C4-2B (cell line): ENCODE data around the gene FRMD3.

Experiments
- H3K27ac ChIP-seq: fragments of 450-650 bp; 2 replicates; pipeline ENCODE4 v1.5.1; 2017
- CTCF ChIP-seq: fragments of 450-650 bp; conservative IDR thresholded peaks from 2 replicates; pipeline ENCODE4 v1.5.1; 2017; ENCODE audit warnings: mild to moderate bottlenecking
- ZFX ChIP-seq: fragments of 450-650 bp; IDR thresholded peaks from 2 replicates; pipeline ENCODE4 v1.6.1; 2017

Gene FRMD3

DNA sequence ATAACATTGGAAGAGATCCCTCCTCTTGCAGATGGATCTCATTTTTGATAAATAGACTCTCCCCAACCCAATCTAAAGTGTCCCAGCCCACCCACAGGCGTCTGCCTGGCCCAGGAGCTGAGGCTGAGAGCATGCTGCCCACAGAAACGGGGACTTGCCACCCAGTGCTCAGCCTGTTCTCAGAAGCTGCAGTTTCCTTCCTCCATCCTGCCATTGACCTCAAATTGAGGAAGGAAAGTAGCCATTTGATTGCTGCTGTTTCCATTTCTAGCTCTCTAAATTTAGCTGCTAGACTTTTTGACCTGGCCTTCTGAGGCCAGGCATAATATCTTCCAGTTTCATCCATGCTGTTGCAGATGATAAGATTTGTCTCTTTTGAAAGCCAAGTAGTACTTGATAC is 31.1 kb upstream of the FRMD3 start:
- no peak overlapping the region for H3K27ac ChIP-seq
- TF ChIP-seq CTCF (no peak), ZFX (no peak)

- H3K27ac ChIP-seq = no peak overlapping the region
- TF ChIP-seq ZFX (no peak), CTCF (no peak)
Observed at GRCh38 chr9:83563360-83563759, 25.2 kb upstream of the FRMD3 start.

DNA sequence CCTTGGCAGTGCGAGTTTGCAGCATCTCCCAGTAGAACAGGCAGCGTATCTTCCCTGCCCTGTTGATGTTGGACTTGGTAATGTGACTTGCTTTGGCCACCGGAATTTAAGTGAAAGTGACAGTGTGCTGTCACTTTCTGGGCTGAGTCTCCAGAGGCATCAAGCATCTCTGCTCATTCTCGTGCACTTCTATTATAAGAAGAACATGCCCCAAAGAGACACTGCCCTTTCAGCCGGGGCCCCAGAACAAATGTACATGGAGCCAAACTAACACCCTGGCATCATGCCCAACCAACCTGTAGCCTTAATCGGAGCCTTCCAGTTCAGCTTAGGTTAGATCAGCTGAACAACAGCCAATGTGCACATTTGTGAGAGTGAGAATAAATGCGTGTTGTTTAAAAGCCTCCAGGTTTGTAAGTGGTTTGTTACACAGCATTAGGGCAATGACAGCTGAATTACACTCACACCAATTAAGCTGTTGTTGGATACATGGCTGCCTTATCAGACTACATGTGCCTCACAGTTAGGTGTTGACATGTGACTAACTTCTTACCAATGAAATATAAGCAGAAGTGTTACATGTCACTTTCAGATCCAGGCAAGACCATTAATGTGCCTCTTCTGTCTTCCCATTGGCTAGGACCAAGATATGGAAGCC is 22.1 kb upstream of the FRMD3 start:
- H3K27ac ChIP-seq = no peak overlapping the region
- TF ChIP-seq CTCF (no peak), ZFX (no peak)

DNA sequence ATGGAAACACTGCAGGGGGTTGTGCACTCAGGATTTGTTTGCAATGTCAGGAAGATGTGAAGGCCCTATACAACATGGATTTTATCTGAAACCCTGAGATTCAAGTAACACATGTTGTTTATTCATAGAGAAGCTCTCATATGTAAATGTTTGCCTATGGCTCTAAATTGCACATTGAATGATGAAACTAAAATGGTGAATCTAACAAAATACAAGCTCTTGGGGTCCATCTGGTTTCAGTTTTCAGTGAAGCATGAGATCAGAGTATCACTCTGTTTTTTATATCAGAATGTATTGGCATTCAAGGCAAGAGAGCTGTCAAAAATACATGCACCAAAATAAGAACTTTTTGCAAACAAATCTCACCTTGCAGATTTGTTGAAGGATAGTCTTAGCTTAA is 19.6 kb upstream of the FRMD3 start:
- no peak for TF ChIP-seq ZFX
- TF ChIP-seq CTCF = no peak
- H3K27ac ChIP-seq = no peak overlapping the region

DNA sequence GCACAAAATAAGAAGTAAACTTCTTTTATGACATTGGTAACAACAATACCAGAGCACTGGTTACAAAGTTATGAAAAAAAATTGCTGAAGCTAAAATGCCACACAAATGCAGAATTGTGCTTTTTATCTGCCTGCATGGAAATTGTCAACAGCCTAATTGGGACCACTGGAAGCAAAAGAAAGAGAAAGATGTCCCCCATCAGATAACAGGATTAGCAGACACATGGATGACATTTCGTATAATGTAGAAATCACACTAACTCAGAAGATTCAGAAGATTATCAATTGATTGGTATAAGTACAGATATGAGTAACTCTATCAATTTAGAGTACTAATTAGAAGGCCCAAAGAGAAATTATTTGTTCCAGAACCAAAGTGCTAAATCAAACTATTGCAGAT is 19.1 kb upstream of the FRMD3 start:
- no peak overlapping the region for H3K27ac ChIP-seq
- TF ChIP-seq ZFX = no peak
- TF ChIP-seq CTCF = no peak

- no peak overlapping the region for H3K27ac ChIP-seq
- TF ChIP-seq ZFX (no peak), CTCF (no peak)
Observed at GRCh38 chr9:83554278-83554677, 16.1 kb upstream of the FRMD3 start.

GRCh38 chr9:83544002-83544698 is 5.9 kb upstream of the FRMD3 start:
- H3K27ac ChIP-seq = no peak overlapping the region
- TF ChIP-seq CTCF (peak; percentile 88), ZFX (no peak)
